Endodermal cell (in vitro differentiated cells): ENCODE results near the gene SMG5. TPM values are rescaled to one million over a fixed set of nuclear protein-coding genes. Genes with fewer than 3 reads are reported as not detected.
"Not testable (repeated sequence)": the region's sequence is repeated elsewhere in the genome, so short reads cannot be mapped to it uniquely, and the experiment has no call there.

ENCODE experiments used
- DNase-seq: peaks from one replicate; pipeline ENCODE4 v3.0.0-alpha.2; 2017
- H3K27ac ChIP-seq: 2 replicates; pipeline ENCODE4 v1.5.1; 2013; ENCODE audit warnings: mild to moderate bottlenecking, low read depth, low read length, moderate library complexity
- H3K27me3 ChIP-seq: 2 replicates; pipeline ENCODE4 v1.6.1; 2013; ENCODE audit warnings: mild to moderate bottlenecking, low read length, moderate library complexity; ENCODE audit not compliant: insufficient read depth, control insufficient read depth, poor library complexity, severe bottlenecking
- H3K36me3 ChIP-seq: 2 replicates; pipeline ENCODE4 v1.7.0; 2013; ENCODE audit warnings: mild to moderate bottlenecking, low read length, moderate library complexity; ENCODE audit not compliant: control insufficient read depth, insufficient read depth
- H3K4me1 ChIP-seq: one replicate; pipeline ENCODE4 v1.7.0; 2013; ENCODE audit warnings: low read length; ENCODE audit not compliant: control insufficient read depth, insufficient read depth
- H3K4me3 ChIP-seq: 2 replicates; pipeline ENCODE4 v1.5.1; 2013; ENCODE audit warnings: mild to moderate bottlenecking, low read length, moderate library complexity
- H3K9ac ChIP-seq: 2 replicates; pipeline ENCODE4 v1.6.1; 2013; ENCODE audit warnings: mild to moderate bottlenecking, low read length, moderate library complexity; ENCODE audit not compliant: poor library complexity, severe bottlenecking; ENCODE audit errors: extremely low read depth
- H3K9me3 ChIP-seq: 2 replicates; pipeline ENCODE4 v1.6.1; 2013; ENCODE audit warnings: mild to moderate bottlenecking, low read length, moderate library complexity; ENCODE audit not compliant: control insufficient read depth
- H3K27ac Mint-ChIP-seq: 2 replicates; pipeline ENCODE4 v1.8.0; 2020; ENCODE audit warnings: mixed read lengths
- H3K27me3 Mint-ChIP-seq: 2 replicates; pipeline ENCODE4 v1.8.0; 2021; ENCODE audit warnings: mild to moderate bottlenecking, mixed read lengths; ENCODE audit not compliant: insufficient read depth
- H3K36me3 Mint-ChIP-seq: 2 replicates; pipeline ENCODE4 v1.8.0; 2020; ENCODE audit warnings: low read depth, mixed read lengths
- H3K4me1 Mint-ChIP-seq: 2 replicates; pipeline ENCODE4 v1.8.0; 2020; ENCODE audit warnings: mixed read lengths
- H3K4me3 Mint-ChIP-seq: 2 replicates; pipeline ENCODE4 v1.8.0; 2020; ENCODE audit warnings: mild to moderate bottlenecking, moderate library complexity, mixed read lengths
- H3K9me3 Mint-ChIP-seq: 2 replicates; pipeline ENCODE4 v1.8.0; 2020; ENCODE audit warnings: mild to moderate bottlenecking, mixed read lengths
- CTCF ChIP-seq: fragments of 200-600 bp; sonication (generic); conservative IDR thresholded peaks from 2 replicates; pipeline ENCODE4 v1.5.0; 2021; ENCODE audit warnings: antibody characterized with exemption, mild to moderate bottlenecking
- WGBS, 2 experiments: methylation state at CpG; one replicate each; pipeline versions ENCODE4 v1.1.5 to v1.1.7; 2013; ENCODE audit warnings: missing lambda C conversion rate in 2 of 2, mixed read lengths in 1 of 2; ENCODE audit not compliant: insufficient coverage in 1 of 2, insufficient read length in 1 of 2; 5-methylcytosine and 5-hydroxymethylcytosine counted together
- total RNA-seq, 2 donors: library from RNA; stranded (reverse); fragmentation: NEBNext Ultra II Directional in 1 of 2; extraction: Animal tissue kit (Norgen Biotek cat#: 25700) in 1 of 2; gene quantifications; 2 replicates in 1 of 2; 3 replicates in 1 of 2; pipeline ENCODE4 v1.2.1, GENCODE V29; 2021

SMG5 gene
- total RNA-seq, 2 donors from 2014 or later: 103 to 111 TPM

DNA sequence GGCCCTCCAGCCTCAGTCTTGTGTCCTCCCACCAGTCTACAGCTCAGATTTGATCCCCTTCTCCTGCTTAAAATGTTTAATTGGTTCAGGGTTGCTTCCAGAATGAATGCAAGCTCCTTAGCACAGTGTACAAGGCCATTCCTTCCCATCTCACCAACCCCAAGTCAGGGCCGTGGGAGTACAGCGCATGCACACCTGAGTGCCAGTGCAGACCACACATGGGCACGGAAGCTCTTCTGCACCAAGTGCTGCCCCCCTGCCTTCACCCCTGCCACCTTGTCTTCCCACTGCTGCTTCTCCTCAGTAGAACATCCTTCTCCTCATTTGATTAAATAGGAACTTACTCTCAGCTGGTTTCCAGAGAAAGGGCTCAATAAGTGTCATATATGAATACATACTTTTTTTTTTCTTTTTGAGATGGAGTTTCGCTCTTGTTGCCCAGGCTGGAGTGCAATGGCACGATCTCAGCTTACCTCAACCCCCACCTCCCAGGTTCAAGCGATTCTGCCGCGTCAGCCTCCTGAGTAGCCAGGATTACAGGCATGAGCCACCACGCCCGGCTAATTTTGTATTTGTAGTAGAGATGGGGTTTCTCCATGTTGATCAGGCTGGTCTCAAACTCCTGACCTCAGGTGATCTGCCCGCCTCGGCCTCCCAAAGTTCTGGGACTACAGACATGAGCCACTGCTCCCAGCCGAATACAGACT is 60.5 kb downstream of the SMG5 start:
- H3K9me3 Mint-ChIP-seq: no peaks in the 10 kb centered on the region
- Histone ChIP-seq H3K4me3 (no peak overlapping the region), H3K27ac (no peak overlapping the region), H3K9me3 (no peaks in the 10 kb centered on the region), H3K36me3 (peaks cover 46% of the 10 kb centered on the region), H3K9ac (no peak overlapping the region), H3K27me3 (no peaks in the 10 kb centered on the region), H3K4me1 (no peaks in the 10 kb centered on the region)
- no peak overlapping the region for H3K4me3 Mint-ChIP-seq
- H3K27ac Mint-ChIP-seq: no peak overlapping the region
- TF ChIP-seq CTCF: no peak
- H3K36me3 Mint-ChIP-seq: peaks cover 66% of the 10 kb centered on the region
- DNase-seq: no peak
- no peaks in the 10 kb centered on the region for H3K27me3 Mint-ChIP-seq
- 80 to 94% methylated on average over 5 to 13 of the region's 13 CpGs for WGBS, 2 experiments
- H3K4me1 Mint-ChIP-seq: peaks cover 11% of the 10 kb centered on the region

DNA sequence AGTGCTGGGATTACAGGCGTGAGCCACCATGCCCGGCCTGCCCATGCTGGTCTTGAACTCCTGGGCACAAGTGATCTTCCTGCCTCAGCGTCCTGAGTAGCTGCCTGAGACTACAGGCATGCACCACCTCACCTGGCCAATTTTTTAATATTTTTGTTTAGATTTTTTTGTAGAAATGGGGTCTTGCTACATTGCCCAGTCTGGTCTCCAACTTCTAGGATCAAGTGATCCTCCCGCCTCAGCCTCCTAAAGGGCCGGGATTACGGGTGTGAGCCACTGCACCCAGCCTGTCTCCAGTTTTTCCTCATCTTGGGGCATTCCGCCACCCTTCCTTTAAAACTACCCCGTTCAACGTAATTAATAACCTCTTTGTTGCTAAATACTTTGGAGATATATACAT is 62.4 kb downstream of the SMG5 start:
- Mint-ChIP-seq H3K9me3 (no peaks in the 10 kb centered on the region), H3K4me3 (no peak overlapping the region), H3K27ac (no peak overlapping the region), H3K36me3 (peaks cover 59% of the 10 kb centered on the region), H3K4me1 (peaks cover 8% of the 10 kb centered on the region), H3K27me3 (no peaks in the 10 kb centered on the region)
- Histone ChIP-seq H3K27me3 (no peaks in the 10 kb centered on the region), H3K9ac (no peak overlapping the region), H3K36me3 (peaks cover 40% of the 10 kb centered on the region), H3K4me3 (no peak overlapping the region), H3K9me3 (no peaks in the 10 kb centered on the region), H3K27ac (no peak overlapping the region), H3K4me1 (no peaks in the 10 kb centered on the region)
- TF ChIP-seq CTCF: no peak
- 97% methylated on average over 6 to 9 of the region's 9 CpGs for WGBS, 2 experiments
- DNase-seq: no peak

GRCh38 chr1:156217871-156218270 is 64.8 kb downstream of the SMG5 start:
- no peaks in the 10 kb centered on the region for H3K9me3 Mint-ChIP-seq
- Histone ChIP-seq H3K9ac (peak overlapping the region; percentile 52), H3K4me1 (no peaks in the 10 kb centered on the region), H3K4me3 (peak overlapping the region; percentile 37), H3K27ac (no peak overlapping the region), H3K36me3 (peaks cover 30% of the 10 kb centered on the region), H3K9me3 (no peaks in the 10 kb centered on the region), H3K27me3 (no peaks in the 10 kb centered on the region)
- 80 to 100% methylated on average over 1 to 2 of the region's 2 CpGs for WGBS, 2 experiments
- peaks cover 56% of the 10 kb centered on the region for H3K36me3 Mint-ChIP-seq
- no peak for TF ChIP-seq CTCF
- H3K4me3 Mint-ChIP-seq: no peak overlapping the region
- DNase-seq: peak; percentile 44
- H3K27ac Mint-ChIP-seq: peak overlapping the region; percentile 80
- peaks cover 14% of the 10 kb centered on the region for H3K4me1 Mint-ChIP-seq
- H3K27me3 Mint-ChIP-seq: no peaks in the 10 kb centered on the region

- H3K36me3 ChIP-seq: peaks cover 30% of the 10 kb centered on the region
- 95% methylated on average over 35 to 52 of the region's 55 CpGs for WGBS, 2 experiments
- not testable (repeated sequence) for H3K9me3 ChIP-seq, H3K4me3 Mint-ChIP-seq, DNase-seq, H3K9ac ChIP-seq, H3K27ac ChIP-seq, H3K27me3 ChIP-seq, H3K9me3 Mint-ChIP-seq, H3K4me1 ChIP-seq, H3K4me3 ChIP-seq, H3K27ac Mint-ChIP-seq, H3K27me3 Mint-ChIP-seq
- Mint-ChIP-seq H3K36me3 (peaks cover 51% of the 10 kb centered on the region), H3K4me1 (peaks cover 21% of the 10 kb centered on the region)
Observed at GRCh38 chr1:156216361-156217086, 66.1 kb downstream of the SMG5 start.
